Caco-2 (cell line): Measurements from ENCODE around the gene ARIH1. TPM values are rescaled to one million over a fixed set of nuclear protein-coding genes. Genes with fewer than 3 reads are reported as not detected.

ENCODE experiments used
- BruUV-seq: library from RNA; stranded (reverse); fragments of 400-500 nt; replicated peaks from 2 replicates; lab custom pipeline; 2021; lab: Mats Ljungman, UMichigan
- CTCF ChIA-PET: fragments of 300-600 bp; sonication (Branson Sonifier 250); formaldehyde crosslinking; loops from one replicate; lab custom pipeline; 2022; ENCODE audit warnings: antibody characterized with exemption; lab: Charles Lee
- POLR2A ChIA-PET: fragments of 300-600 bp; sonication (Branson Sonifier 250); formaldehyde crosslinking; loops from one replicate; lab custom pipeline; 2022; ENCODE audit warnings: antibody characterized with exemption; lab: Charles Lee
- DNase-seq, 2 experiments: peaks; one replicate each; pipeline versions ENCODE4 v3.0.0 to v3.0.0-alpha.2; 2020 to 2022
- H3K27me3 ChIP-seq: replicated peaks from 2 replicates; pipeline ENCODE4 v1.6.0; 2011; ENCODE audit warnings: low read length; ENCODE audit not compliant: control insufficient read depth, insufficient read depth
- H3K36me3 ChIP-seq: 2 replicates; pipeline ENCODE4 v1.5.1; 2011; ENCODE audit warnings: low read length; ENCODE audit not compliant: control insufficient read depth, insufficient read depth
- H3K4me1 ChIP-seq: fragments of 250-450 bp; sonication (Bioruptor Pico); 2 replicates; pipeline ENCODE4 v1.5.1; 2020; ENCODE audit warnings: mild to moderate bottlenecking
- H3K4me3 ChIP-seq: 2 replicates; pipeline ENCODE4 v1.5.1; 2011; ENCODE audit warnings: low read depth, mild to moderate bottlenecking, control low read depth, low read length
- H3K9me3 ChIP-seq: fragments of 250-450 bp; sonication (Bioruptor Pico); 2 replicates; pipeline ENCODE4 v1.5.1; 2020; ENCODE audit warnings: mild to moderate bottlenecking, moderate library complexity
- H3K27ac Mint-ChIP-seq: one replicate; pipeline ENCODE4 v1.8.0; 2022; ENCODE audit warnings: mixed read lengths; ENCODE audit not compliant: unreplicated experiment
- H3K27me3 Mint-ChIP-seq: one replicate; pipeline ENCODE4 v1.8.0; 2022; ENCODE audit warnings: mixed read lengths; ENCODE audit not compliant: insufficient read depth, unreplicated experiment
- H3K36me3 Mint-ChIP-seq: one replicate; pipeline ENCODE4 v1.8.0; 2022; ENCODE audit warnings: mild to moderate bottlenecking, mixed read lengths; ENCODE audit not compliant: insufficient read depth, unreplicated experiment
- H3K4me1 Mint-ChIP-seq: one replicate; pipeline ENCODE4 v1.8.0; 2022; ENCODE audit warnings: low read depth, mixed read lengths; ENCODE audit not compliant: unreplicated experiment
- H3K4me3 Mint-ChIP-seq: one replicate; pipeline ENCODE4 v1.8.0; 2022; ENCODE audit warnings: mild to moderate bottlenecking, moderate library complexity, mixed read lengths; ENCODE audit not compliant: unreplicated experiment
- H3K9me3 Mint-ChIP-seq: one replicate; pipeline ENCODE4 v1.8.0; 2022; ENCODE audit warnings: mixed read lengths; ENCODE audit not compliant: unreplicated experiment
- intact Hi-C: fragments of 100-400 bp; cut with micrococcal nuclease; formaldehyde crosslinking; loops from one replicate; pipeline ENCODE4 v1.10.0; 2022; ENCODE audit not compliant: unreplicated experiment
- total RNA-seq: library from RNA; stranded (reverse); gene quantifications from 2 replicates; pipeline ENCODE4 v1.2.3, GENCODE V29; 2022
- TF ChIP-seq, protein P1 (sequence below), 2 experiments: fragments of 200-600 bp in 1 of 2; IDR thresholded peaks; 1 replicate in 1 of 2; 2 replicates in 1 of 2; pipeline versions ENCODE4 v1.5.1 to v1.8.0; 2011 to 2022; ENCODE audit warnings: antibody characterized with exemption in 1 of 2, control low read depth in 1 of 2, inconsistent platforms in 1 of 2, low read depth in 1 of 2, low read length in 1 of 2, mild to moderate bottlenecking in 1 of 2, moderate library complexity in 1 of 2; ENCODE audit not compliant: insufficient read depth in 1 of 2, severe bottlenecking in 1 of 2, unreplicated experiment in 1 of 2

Gene ARIH1
- total RNA-seq, 1 experiment from 2014 or later, result 126 TPM

DNA sequence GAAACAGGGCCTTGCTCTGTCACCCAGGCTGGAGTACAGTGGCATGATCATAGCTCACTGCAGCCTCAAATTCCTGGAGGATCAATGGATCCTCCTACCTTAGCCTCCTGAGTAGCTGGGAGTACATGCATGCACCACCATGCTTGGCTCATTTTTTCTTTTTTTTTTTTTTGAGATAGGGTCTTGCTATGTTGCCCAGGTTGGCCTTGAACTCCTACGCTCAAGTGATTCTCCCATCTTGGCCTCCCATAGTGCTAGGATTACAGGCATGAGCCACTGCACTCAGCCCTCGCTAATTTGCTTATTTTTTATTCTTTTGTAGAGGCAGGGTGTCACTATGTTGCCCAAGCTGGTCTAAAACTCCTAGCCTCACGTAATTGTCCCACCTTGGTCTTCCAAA lies 6.0 kb upstream of the ARIH1 start:
- Mint-ChIP-seq H3K36me3 (no peaks in the 10 kb centered on the region), H3K27ac (no peak overlapping the region), H3K27me3 (no peaks in the 10 kb centered on the region), H3K9me3 (no peaks in the 10 kb centered on the region), H3K4me3 (no peak overlapping the region), H3K4me1 (peaks cover 3% of the 10 kb centered on the region)
- BruUV-seq, result no TSS peak
- no peaks in the 10 kb centered on the region for H3K36me3 ChIP-seq
- ChIA-PET CTCF (interaction anchor here (0.6 kb wide), 1 partner anchor 19 kb away, joined by 3 read pairs; no protein-coding TSS in a partner anchor), POLR2A (no interaction called here)
- intact Hi-C loops, result no loop called here
- H3K9me3 ChIP-seq, result no peaks in the 10 kb centered on the region
- TF ChIP-seq, protein P1, sequence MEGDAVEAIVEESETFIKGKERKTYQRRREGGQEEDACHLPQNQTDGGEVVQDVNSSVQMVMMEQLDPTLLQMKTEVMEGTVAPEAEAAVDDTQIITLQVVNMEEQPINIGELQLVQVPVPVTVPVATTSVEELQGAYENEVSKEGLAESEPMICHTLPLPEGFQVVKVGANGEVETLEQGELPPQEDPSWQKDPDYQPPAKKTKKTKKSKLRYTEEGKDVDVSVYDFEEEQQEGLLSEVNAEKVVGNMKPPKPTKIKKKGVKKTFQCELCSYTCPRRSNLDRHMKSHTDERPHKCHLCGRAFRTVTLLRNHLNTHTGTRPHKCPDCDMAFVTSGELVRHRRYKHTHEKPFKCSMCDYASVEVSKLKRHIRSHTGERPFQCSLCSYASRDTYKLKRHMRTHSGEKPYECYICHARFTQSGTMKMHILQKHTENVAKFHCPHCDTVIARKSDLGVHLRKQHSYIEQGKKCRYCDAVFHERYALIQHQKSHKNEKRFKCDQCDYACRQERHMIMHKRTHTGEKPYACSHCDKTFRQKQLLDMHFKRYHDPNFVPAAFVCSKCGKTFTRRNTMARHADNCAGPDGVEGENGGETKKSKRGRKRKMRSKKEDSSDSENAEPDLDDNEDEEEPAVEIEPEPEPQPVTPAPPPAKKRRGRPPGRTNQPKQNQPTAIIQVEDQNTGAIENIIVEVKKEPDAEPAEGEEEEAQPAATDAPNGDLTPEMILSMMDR (IDR thresholded peaks at IDR 0.05; ENCODE audit: insufficient read depth in 1 of 2, low read depth in 1 of 2, low read length in 1 of 2, severe bottlenecking in 1 of 2, unreplicated experiment in 1 of 2), result no peak
- H3K4me1 ChIP-seq, result no peaks in the 10 kb centered on the region; the same call in 1 of the 2 replicates
- DNase-seq, result no peak
- no peaks in the 10 kb centered on the region for H3K27me3 ChIP-seq
- H3K4me3 ChIP-seq, result no peak overlapping the region

DNA sequence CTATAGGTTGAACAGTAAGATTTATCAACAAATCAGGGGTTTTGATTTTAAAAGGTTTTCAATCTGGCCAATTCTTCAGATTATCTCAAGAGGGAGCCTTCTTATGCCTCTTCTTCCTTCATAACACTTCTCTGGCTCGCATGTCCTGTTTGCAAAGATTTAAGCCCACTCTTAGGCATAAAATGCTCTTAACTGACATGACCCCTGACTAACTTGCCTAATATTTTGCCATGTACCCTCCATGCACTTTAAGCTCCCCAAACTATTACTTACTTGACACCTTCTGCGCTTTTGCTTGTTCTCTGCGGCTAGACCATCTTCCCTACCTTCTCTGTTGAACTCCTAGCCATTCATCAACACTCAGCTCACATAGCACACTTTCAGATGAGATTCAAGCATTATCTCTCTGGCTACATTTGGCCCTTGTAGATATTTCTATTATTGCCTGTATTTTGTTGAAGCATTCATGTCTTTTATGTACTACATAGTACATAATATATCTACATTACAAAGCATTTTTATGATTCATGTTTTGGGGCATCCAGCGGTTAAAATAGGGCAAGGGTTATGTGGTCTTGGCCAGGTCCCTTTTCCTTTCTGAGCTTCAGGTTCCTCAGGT lies 1.0 kb upstream of the ARIH1 start:
- H3K27ac Mint-ChIP-seq, result peak overlapping the region; percentile 99
- H3K27me3 ChIP-seq, result no peaks in the 10 kb centered on the region
- ChIA-PET POLR2A (interaction anchor here (0.6 to 1.7 kb wide), 3 partner anchors 13 to 97 kb away, joined by 3 to 6 read pairs (median 3); partner anchors contain the start of gene HEXA), CTCF (interaction anchor here (1.0 to 1.2 kb wide), 2 partner anchors 59 to 198 kb away, joined by 3 read pairs; no protein-coding TSS in a partner anchor)
- peak overlapping the region; percentile 100 for H3K4me3 ChIP-seq
- H3K9me3 Mint-ChIP-seq, result no peaks in the 10 kb centered on the region
- H3K4me1 Mint-ChIP-seq, result peaks cover 7% of the 10 kb centered on the region
- H3K27me3 Mint-ChIP-seq, result no peaks in the 10 kb centered on the region
- peak overlapping the region; percentile 93 for H3K4me3 Mint-ChIP-seq
- H3K9me3 ChIP-seq, result no peaks in the 10 kb centered on the region
- H3K4me1 ChIP-seq, result peaks cover 6% of the 10 kb centered on the region; the same call in 1 of the 2 replicates
- no peak for DNase-seq
- no TSS peak for BruUV-seq
- intact Hi-C loops, result loop anchor here (1.0 to 10.0 kb wide), 3 partner anchors 98 to 128 kb away; no protein-coding TSS in a partner anchor
- TF ChIP-seq, protein P1 (IDR thresholded peaks at IDR 0.05; ENCODE audit: insufficient read depth in 1 of 2, low read depth in 1 of 2, low read length in 1 of 2, severe bottlenecking in 1 of 2, unreplicated experiment in 1 of 2), result no peak
- no peaks in the 10 kb centered on the region for H3K36me3 ChIP-seq
- H3K36me3 Mint-ChIP-seq, result peaks cover 38% of the 10 kb centered on the region

DNA sequence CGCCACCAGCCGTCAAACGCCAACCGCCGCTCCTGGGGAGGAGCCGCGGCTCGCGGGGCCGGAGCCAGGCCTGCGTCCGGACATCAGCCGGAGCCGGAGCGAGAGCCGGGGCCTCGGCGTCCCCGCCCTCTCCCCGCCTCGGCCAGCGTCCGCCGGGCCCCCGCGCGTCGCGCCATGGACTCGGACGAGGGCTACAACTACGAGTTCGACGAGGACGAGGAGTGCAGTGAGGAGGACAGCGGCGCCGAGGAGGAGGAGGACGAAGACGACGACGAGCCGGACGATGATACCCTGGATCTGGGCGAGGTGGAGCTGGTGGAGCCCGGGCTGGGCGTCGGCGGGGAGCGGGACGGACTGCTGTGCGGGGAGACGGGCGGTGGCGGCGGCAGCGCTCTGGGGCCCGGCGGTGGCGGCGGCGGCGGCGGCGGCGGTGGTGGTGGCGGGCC lies 359 bp downstream of the ARIH1 start:
- peak in 1 of 2 experiments; percentile 37 for DNase-seq
- no TSS peak for BruUV-seq
- CTCF ChIA-PET, result no interaction called here
- peaks cover 7% of the 10 kb centered on the region for H3K4me1 Mint-ChIP-seq
- Histone ChIP-seq H3K9me3 (no peaks in the 10 kb centered on the region), H3K4me1 (peaks cover 6% of the 10 kb centered on the region; the same call in 1 of the 2 replicates), H3K27me3 (no peaks in the 10 kb centered on the region), H3K4me3 (peak overlapping the region; percentile 100), H3K36me3 (no peaks in the 10 kb centered on the region)
- intact Hi-C loops, result loop anchor here (10.0 kb wide), 2 partner anchors 110 to 130 kb away; no protein-coding TSS in a partner anchor
- peak overlapping the region; percentile 99 for H3K27ac Mint-ChIP-seq
- H3K27me3 Mint-ChIP-seq, result no peaks in the 10 kb centered on the region
- H3K4me3 Mint-ChIP-seq, result peak overlapping the region; percentile 93
- POLR2A ChIA-PET, result interaction anchor here (0.6 to 1.7 kb wide), 2 partner anchors 99 to 1899 kb away, joined by 5 to 6 read pairs; partner anchors contain the start of gene HEXA
- TF ChIP-seq, protein P1 (IDR thresholded peaks at IDR 0.05; ENCODE audit: insufficient read depth in 1 of 2, low read depth in 1 of 2, low read length in 1 of 2, severe bottlenecking in 1 of 2, unreplicated experiment in 1 of 2), result no peak
- H3K9me3 Mint-ChIP-seq, result no peaks in the 10 kb centered on the region
- H3K36me3 Mint-ChIP-seq, result peaks cover 52% of the 10 kb centered on the region
